ENCODE data around the gene SYNGR2. TPM values are rescaled to one million over a fixed set of nuclear protein-coding genes. Genes with fewer than 3 reads are reported as not detected.

SYNGR2 gene
- total and polyA plus RNA-seq, 9 of the 15 experiments (the other 6 are each of a cell fraction or from before 2014, with no cell fraction given) = 1.4 to 173 (median 87.8) TPM

GRCh38 chr17:78137392-78138203 is 30.8 kb upstream of the SYNGR2 start (continued):
- TF ChIP-seq SFPQ (IDR thresholded peaks at IDR 0.05; ENCODE audit: low read depth, low read length) = no peak
- TF ChIP-seq HDGF (IDR thresholded peaks at IDR 0.05) = peak; percentile 29; the same call in 1 of the 2 replicates
- TF ChIP-seq ZBTB40 (IDR thresholded peaks at IDR 0.05) = peak; percentile 49; the same call in 1 of the 2 replicates
- TF ChIP-seq ZBTB40 (CRISPR knock-in tag; IDR thresholded peaks at IDR 0.05) = 0 out of 2 replicates have a peak, but pooled peaks have one; percentile 30
- peak; percentile 88; the same call in 1 of the 2 replicates for TF ChIP-seq MTA3 (IDR thresholded peaks at IDR 0.05; ENCODE audit: borderline replicate concordance)
- TF ChIP-seq ARID1B (IDR thresholded peaks at IDR 0.05) = peak; percentile 61; the same call in 1 of the 2 replicates
- peak; percentile 13 for TF ChIP-seq SAP30 (IDR thresholded peaks at IDR 0.05; ENCODE audit: borderline replicate concordance, insufficient read depth, low read depth, low read length, poor library complexity, severe bottlenecking)
- TF ChIP-seq PHF21A (IDR thresholded peaks at IDR 0.05; ENCODE audit: borderline replicate concordance, low read depth) = 0 out of 2 replicates have a peak, but pooled peaks have one; percentile 8
- no peak for TF ChIP-seq GTF2E2 (tag; IDR thresholded peaks at IDR 0.05)
- TF ChIP-seq, protein P1, sequence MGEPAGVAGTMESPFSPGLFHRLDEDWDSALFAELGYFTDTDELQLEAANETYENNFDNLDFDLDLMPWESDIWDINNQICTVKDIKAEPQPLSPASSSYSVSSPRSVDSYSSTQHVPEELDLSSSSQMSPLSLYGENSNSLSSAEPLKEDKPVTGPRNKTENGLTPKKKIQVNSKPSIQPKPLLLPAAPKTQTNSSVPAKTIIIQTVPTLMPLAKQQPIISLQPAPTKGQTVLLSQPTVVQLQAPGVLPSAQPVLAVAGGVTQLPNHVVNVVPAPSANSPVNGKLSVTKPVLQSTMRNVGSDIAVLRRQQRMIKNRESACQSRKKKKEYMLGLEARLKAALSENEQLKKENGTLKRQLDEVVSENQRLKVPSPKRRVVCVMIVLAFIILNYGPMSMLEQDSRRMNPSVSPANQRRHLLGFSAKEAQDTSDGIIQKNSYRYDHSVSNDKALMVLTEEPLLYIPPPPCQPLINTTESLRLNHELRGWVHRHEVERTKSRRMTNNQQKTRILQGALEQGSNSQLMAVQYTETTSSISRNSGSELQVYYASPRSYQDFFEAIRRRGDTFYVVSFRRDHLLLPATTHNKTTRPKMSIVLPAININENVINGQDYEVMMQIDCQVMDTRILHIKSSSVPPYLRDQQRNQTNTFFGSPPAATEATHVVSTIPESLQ (CRISPR knock-in tag; IDR thresholded peaks at IDR 0.05) = peak; percentile 70; the same call in 1 of the 2 replicates
- no peak for TF ChIP-seq ZNF551 (CRISPR knock-in tag; IDR thresholded peaks at IDR 0.05)
- TF ChIP-seq BRCA1 (IDR thresholded peaks at IDR 0.05) = no peak
- TF ChIP-seq BRCA1 (CRISPR knock-in tag; IDR thresholded peaks at IDR 0.05) = 0 out of 2 replicates have a peak, but pooled peaks have one; percentile 6
- no peak for TF ChIP-seq NFIX (CRISPR knock-in tag; IDR thresholded peaks at IDR 0.05; ENCODE audit: low read depth)

Data from K562 (cell line).